GM18909 (cell line): ENCODE results near the gene RSPO1.
"Not testable (repeated sequence)": the region's sequence is repeated elsewhere in the genome, so short reads cannot be mapped to it uniquely, and the experiment has no call there.

Experiments
- ATAC-seq: cut with Tn5 transposase; IDR thresholded peaks from one replicate; pipeline ENCODE4 v1.9.1; 2021; ENCODE audit warnings: mild to moderate bottlenecking; ENCODE audit not compliant: unreplicated experiment, poor library complexity

The RSPO1 gene

GRCh38 chr1:37584544-37584943, 50.1 kb downstream of the RSPO1 start:
- ATAC-seq = not testable (repeated sequence)

- ATAC-seq = no peak
Measured at GRCh38 chr1:37575692-37576091, 59.0 kb downstream of the RSPO1 start.

GRCh38 chr1:37574834-37575480, 59.7 kb downstream of the RSPO1 start:
- no peak for ATAC-seq

- no peak for ATAC-seq
Measured at GRCh38 chr1:37570528-37571334, 64.0 kb downstream of the RSPO1 start.

GRCh38 chr1:37567023-37567422, 67.7 kb downstream of the RSPO1 start:
- ATAC-seq = no peak

- no peak for ATAC-seq
Measured at GRCh38 chr1:37564892-37565291, 69.8 kb downstream of the RSPO1 start.

GRCh38 chr1:37562984-37563383, 71.7 kb downstream of the RSPO1 start:
- no peak for ATAC-seq
